Astrocyte of the spinal cord (primary cell): Measurements from ENCODE around the gene MBNL3.

Experiments
- DNase-seq: peaks from one replicate; pipeline ENCODE4 v3.0.0; 2011; ENCODE audit warnings: low read depth, low spot score
- H3K4me3 ChIP-seq: 2 replicates; pipeline ENCODE4 v1.5.1; 2011; ENCODE audit warnings: low read depth, mild to moderate bottlenecking, low read length, moderate library complexity
- in situ Hi-C: cut with HindIII; loops from 2 replicates; pipeline ENCODE4 v1.10.0; 2017; ENCODE audit warnings: low sequenced_read_pairs
- TF ChIP-seq, protein P1 (sequence below): IDR thresholded peaks from 2 replicates; pipeline ENCODE4 v1.5.1; 2012; ENCODE audit warnings: low read depth, mild to moderate bottlenecking, low read length, inconsistent platforms

Gene MBNL3, protein sequence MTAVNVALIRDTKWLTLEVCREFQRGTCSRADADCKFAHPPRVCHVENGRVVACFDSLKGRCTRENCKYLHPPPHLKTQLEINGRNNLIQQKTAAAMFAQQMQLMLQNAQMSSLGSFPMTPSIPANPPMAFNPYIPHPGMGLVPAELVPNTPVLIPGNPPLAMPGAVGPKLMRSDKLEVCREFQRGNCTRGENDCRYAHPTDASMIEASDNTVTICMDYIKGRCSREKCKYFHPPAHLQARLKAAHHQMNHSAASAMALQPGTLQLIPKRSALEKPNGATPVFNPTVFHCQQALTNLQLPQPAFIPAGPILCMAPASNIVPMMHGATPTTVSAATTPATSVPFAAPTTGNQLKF

DNA sequence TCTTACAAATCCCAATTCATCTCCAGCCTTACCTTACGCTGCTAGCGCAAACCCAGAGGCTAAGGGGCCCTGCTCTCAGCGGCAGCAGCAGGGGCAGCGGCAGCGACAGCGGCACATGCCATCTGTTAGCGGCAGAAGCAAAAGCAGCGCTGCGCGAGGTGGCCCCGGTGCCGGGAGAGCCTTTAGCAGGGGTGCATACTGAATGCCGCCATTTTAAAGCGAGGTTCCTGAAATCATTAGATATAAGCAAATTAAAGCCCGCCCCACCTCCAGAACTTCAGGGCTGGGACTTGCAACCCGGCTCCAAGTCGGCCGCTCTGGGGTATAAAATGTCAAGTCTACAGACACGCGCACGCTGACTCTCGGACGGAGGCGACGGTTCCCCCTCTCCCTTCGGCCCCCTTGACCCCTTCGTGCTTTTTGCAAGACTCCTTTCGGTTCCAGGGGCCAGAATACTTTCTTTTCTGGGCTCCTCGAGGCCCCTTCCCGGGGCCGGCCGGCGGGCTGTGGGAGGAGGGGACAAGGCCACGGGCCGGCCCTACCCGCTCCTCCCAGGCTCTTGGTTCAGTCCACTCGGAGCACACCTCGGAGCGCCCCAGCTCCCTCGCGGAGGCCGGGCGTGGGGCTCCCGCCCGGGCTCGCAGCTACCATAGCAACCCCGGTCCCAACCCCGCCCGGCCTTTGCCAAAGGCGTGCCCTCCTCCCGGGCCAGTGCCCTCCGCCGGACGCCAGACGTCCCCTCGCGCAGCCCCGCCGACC lies at the start of gene MBNL3:
MBNL3 (minus strand) TSS at position 220 of the 759 bp plus-strand sequence. CDS start 49,427 bp downstream, outside the sequence.
- peak; percentile 46 for DNase-seq
- TF ChIP-seq, protein P1, sequence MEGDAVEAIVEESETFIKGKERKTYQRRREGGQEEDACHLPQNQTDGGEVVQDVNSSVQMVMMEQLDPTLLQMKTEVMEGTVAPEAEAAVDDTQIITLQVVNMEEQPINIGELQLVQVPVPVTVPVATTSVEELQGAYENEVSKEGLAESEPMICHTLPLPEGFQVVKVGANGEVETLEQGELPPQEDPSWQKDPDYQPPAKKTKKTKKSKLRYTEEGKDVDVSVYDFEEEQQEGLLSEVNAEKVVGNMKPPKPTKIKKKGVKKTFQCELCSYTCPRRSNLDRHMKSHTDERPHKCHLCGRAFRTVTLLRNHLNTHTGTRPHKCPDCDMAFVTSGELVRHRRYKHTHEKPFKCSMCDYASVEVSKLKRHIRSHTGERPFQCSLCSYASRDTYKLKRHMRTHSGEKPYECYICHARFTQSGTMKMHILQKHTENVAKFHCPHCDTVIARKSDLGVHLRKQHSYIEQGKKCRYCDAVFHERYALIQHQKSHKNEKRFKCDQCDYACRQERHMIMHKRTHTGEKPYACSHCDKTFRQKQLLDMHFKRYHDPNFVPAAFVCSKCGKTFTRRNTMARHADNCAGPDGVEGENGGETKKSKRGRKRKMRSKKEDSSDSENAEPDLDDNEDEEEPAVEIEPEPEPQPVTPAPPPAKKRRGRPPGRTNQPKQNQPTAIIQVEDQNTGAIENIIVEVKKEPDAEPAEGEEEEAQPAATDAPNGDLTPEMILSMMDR: no peak
- in situ Hi-C loops: no loop called here
- H3K4me3 ChIP-seq: peak within 1 kb of the TSS; percentile 56

DNA sequence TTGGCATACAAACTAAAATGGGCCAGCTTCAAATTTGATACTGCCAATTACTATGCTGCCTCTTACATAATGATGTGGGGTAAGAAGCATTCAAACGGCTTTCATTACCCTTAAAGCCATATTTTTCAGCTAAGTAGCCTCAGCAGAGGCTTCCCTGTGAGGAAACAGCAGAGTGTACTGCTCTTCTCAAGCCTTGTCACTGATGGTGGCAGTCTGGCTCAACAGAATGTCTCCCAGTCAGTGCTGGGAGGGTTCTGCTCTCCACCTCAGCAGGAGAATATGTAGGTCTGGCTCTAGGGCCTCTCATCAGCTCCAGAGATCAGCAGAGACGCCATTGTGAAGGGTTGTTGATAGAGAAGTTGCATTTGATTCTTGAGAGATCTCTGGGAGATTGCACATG lies 44.6 kb upstream of the MBNL3 start:
- TF ChIP-seq, protein P1: no peak
- H3K4me3 ChIP-seq: no peak overlapping the region
- peak; percentile 0 for DNase-seq
- in situ Hi-C loops: no loop called here

DNA sequence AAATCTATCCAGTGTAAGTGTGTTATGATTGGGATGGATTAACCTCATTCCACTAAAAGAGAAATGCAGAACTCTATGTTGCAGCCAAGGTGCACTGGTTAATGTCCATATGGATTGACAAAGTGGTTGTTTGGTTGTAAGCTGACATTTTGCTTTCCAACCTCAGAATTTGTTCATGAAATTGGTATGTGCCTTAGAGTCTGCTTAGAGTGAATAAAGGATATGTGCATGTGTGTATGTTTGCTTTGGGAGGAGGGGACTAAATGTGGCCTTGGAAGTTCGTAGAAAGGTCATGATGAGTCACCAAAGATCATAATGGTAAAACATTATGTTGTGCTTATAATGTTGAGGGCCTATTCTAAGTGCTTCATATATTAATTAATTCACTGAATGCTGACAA lies 44.1 kb upstream of the MBNL3 start:
- TF ChIP-seq, protein P1: no peak
- DNase-seq: peak; percentile 20
- in situ Hi-C loops: no loop called here
- no peak overlapping the region for H3K4me3 ChIP-seq

DNA sequence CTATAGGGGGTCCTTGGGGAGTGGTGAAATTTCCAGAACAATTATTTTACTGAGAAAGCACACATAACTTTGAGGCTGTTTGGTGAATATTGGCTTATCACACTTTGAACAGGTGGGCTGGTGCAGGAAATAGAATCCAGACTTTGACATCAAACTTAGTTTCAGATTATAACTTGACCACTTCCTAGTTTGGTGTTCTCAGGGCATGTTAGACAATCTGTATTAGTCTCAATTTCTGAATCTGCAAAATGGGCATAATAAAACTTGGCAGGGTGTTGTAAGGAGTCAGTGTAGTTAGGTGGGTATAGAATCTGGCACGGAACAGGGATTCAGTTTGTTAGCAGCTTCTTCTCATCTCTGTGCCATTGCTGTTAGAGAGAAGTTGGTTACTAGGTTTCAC lies 43.3 kb upstream of the MBNL3 start:
- in situ Hi-C loops: no loop called here
- TF ChIP-seq, protein P1: no peak
- H3K4me3 ChIP-seq: no peak overlapping the region
- DNase-seq: no peak

DNA sequence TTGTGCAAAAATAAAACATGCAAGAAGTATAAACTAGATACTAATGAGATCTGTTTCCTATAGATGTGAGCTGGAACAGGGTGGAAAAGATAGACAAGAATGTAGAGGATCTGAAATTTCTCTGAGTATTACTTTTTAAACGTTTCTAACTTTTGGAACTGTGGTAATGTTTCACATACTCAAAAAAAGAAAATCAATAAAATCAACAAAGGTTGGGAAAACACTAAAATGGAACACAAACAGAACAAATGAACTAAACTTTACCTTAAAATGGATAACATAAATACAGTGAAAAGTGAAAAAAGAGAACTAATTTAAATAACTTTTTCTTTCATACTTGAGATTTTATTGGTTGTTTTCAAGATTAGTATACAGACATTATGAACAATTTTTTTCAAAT lies 32.0 kb upstream of the MBNL3 start:
- no peak for DNase-seq
- in situ Hi-C loops: no loop called here
- H3K4me3 ChIP-seq: no peak overlapping the region
- TF ChIP-seq, protein P1: no peak

DNA sequence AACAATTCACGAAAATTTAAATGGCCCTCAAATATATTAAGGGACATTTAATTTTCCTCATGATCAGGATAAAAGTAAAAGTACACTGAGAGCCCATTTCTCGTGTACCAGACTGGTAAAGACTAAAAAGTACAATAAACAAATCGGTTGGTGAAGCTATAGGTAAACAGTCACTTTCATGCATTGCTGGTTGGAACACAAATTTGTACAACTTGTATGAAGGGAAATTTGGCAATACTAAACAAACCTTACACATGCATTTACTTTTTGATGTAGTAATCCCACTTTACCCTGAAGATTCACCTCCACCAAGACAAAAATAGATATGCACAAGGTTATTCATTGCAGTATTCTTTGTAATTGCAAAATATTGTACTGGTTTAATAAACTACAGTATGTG lies 31.4 kb upstream of the MBNL3 start:
- DNase-seq: no peak
- TF ChIP-seq, protein P1: no peak
- no peak overlapping the region for H3K4me3 ChIP-seq
- in situ Hi-C loops: no loop called here
